H9 (cell line): ENCODE results near the gene CPE. TPM values are rescaled to one million over a fixed set of nuclear protein-coding genes. Genes with fewer than 3 reads are reported as not detected.
A peak's percentile ranks its signal among the peaks of the same experiment; 100 is the strongest.

ENCODE experiments used
- DNase-seq: peaks from one replicate; pipeline ENCODE4 v3.0.0-alpha.2; 2017
- H2AFZ ChIP-seq: one replicate; pipeline ENCODE4 v1.6.1; 2013; ENCODE audit warnings: mild to moderate bottlenecking, low read length, control low read depth, moderate library complexity
- H2AK5ac ChIP-seq: 2 replicates; pipeline ENCODE4 v1.6.1; 2013; ENCODE audit warnings: low read length, control low read depth, mixed read lengths; ENCODE audit not compliant: insufficient read length
- H2BK120ac ChIP-seq: one replicate; pipeline ENCODE4 v1.6.1; 2013; ENCODE audit warnings: low read depth, mild to moderate bottlenecking, low read length, control low read depth, inconsistent platforms; ENCODE audit not compliant: poor library complexity, severe bottlenecking
- H2BK12ac ChIP-seq: 2 replicates; pipeline ENCODE4 v1.6.1; 2013; ENCODE audit warnings: low read length, control low read depth, mixed read lengths, low read depth; ENCODE audit not compliant: insufficient read length
- H2BK15ac ChIP-seq: 2 replicates; pipeline ENCODE4 v1.6.1; 2013; ENCODE audit warnings: low read depth, low read length, control low read depth
- H2BK20ac ChIP-seq: one replicate; pipeline ENCODE4 v1.6.1; 2013; ENCODE audit warnings: low read depth, mild to moderate bottlenecking, low read length, control low read depth, inconsistent platforms; ENCODE audit not compliant: poor library complexity, severe bottlenecking
- H2BK5ac ChIP-seq: 2 replicates; pipeline ENCODE4 v1.6.1; 2013; ENCODE audit warnings: low read length, control low read depth, mixed read lengths; ENCODE audit not compliant: insufficient read length
- H3K14ac ChIP-seq: 2 replicates; pipeline ENCODE4 v1.6.1; 2013; ENCODE audit warnings: low read length, control low read depth; ENCODE audit not compliant: insufficient read depth
- H3K18ac ChIP-seq: 2 replicates; pipeline ENCODE4 v1.6.1; 2013; ENCODE audit warnings: low read depth, mild to moderate bottlenecking, mixed read lengths, low read length, control low read depth; ENCODE audit not compliant: insufficient read length
- H3K23ac ChIP-seq: 2 replicates; pipeline ENCODE4 v1.6.1; 2013; ENCODE audit warnings: low read length, control low read depth, mixed read lengths, low read depth; ENCODE audit not compliant: insufficient read length
- H3K23me2 ChIP-seq: 2 replicates; pipeline ENCODE4 v1.6.1; 2013; ENCODE audit warnings: low read depth, mild to moderate bottlenecking, mixed read lengths, low read length, control low read depth; ENCODE audit not compliant: insufficient read length, poor library complexity, severe bottlenecking
- H3K27ac ChIP-seq: 2 replicates; pipeline ENCODE4 v1.5.1; 2013; ENCODE audit warnings: low read length, control low read depth, mixed read lengths, low read depth; ENCODE audit not compliant: insufficient read length
- H3K27me3 ChIP-seq: 2 replicates; pipeline ENCODE4 v1.6.1; 2013; ENCODE audit warnings: low read length, control low read depth, inconsistent platforms; ENCODE audit not compliant: insufficient read depth
- H3K4ac ChIP-seq: 2 replicates; pipeline ENCODE4 v1.6.1; 2013; ENCODE audit warnings: low read depth, mild to moderate bottlenecking, control low read depth, inconsistent platforms, low read length, moderate library complexity
- H3K4me1 ChIP-seq: 2 replicates; pipeline ENCODE4 v1.6.1; 2013; ENCODE audit warnings: low read length, control low read depth, inconsistent platforms; ENCODE audit not compliant: insufficient read depth
- H3K4me2 ChIP-seq: 2 replicates; pipeline ENCODE4 v1.6.1; 2013; ENCODE audit warnings: low read length, control low read depth, mixed read lengths; ENCODE audit not compliant: insufficient read length, insufficient read depth
- H3K56ac ChIP-seq: 2 replicates; pipeline ENCODE4 v1.6.1; 2013; ENCODE audit warnings: low read depth, mild to moderate bottlenecking, mixed read lengths, low read length, control low read depth; ENCODE audit not compliant: insufficient read length
- H3K79me1 ChIP-seq: 2 replicates; pipeline ENCODE4 v1.6.1; 2013; ENCODE audit warnings: low read depth, mild to moderate bottlenecking, moderate library complexity, low read length, control low read depth, inconsistent platforms; ENCODE audit not compliant: insufficient read depth, poor library complexity, severe bottlenecking
- H3K79me2 ChIP-seq: 2 replicates; pipeline ENCODE4 v1.6.1; 2013; ENCODE audit warnings: low read length, control low read depth, inconsistent platforms; ENCODE audit not compliant: insufficient read depth
- H3K9ac ChIP-seq: 2 replicates; pipeline ENCODE4 v1.6.1; 2013; ENCODE audit warnings: low read length, control low read depth, mixed read lengths; ENCODE audit not compliant: insufficient read length; ENCODE audit errors: extremely low read depth
- H3K9me3 ChIP-seq: one replicate; pipeline ENCODE4 v1.6.1; 2013; ENCODE audit warnings: low read depth, low read length, inconsistent platforms; ENCODE audit not compliant: control insufficient read depth
- H3T11ph ChIP-seq: one replicate; pipeline ENCODE4 v1.6.1; 2013; ENCODE audit warnings: mild to moderate bottlenecking, low read length, control low read depth, inconsistent platforms
- H4K20me1 ChIP-seq: one replicate; pipeline ENCODE4 v1.6.1; 2013; ENCODE audit not compliant: control insufficient read depth, insufficient read length, insufficient read depth
- H4K5ac ChIP-seq: 2 replicates; pipeline ENCODE4 v1.6.1; 2013; ENCODE audit warnings: low read depth, mild to moderate bottlenecking, mixed read lengths, low read length, control low read depth; ENCODE audit not compliant: insufficient read length
- H4K8ac ChIP-seq: replicated peaks from 2 replicates; pipeline ENCODE4 v1.6.1; 2013; ENCODE audit warnings: low read length, control low read depth, mixed read lengths, low read depth; ENCODE audit not compliant: insufficient read length
- H4K91ac ChIP-seq: 2 replicates; pipeline ENCODE4 v1.6.1; 2013; ENCODE audit warnings: low read depth, mild to moderate bottlenecking, moderate library complexity, mixed read lengths, low read length, control low read depth; ENCODE audit not compliant: insufficient read length
- H3K27ac Mint-ChIP-seq, 3 experiments: 2 replicates in 2 of 3; 3 replicates in 1 of 3; pipeline ENCODE4 v1.8.0; 2020 to 2021; ENCODE audit warnings: mixed read lengths in 3 of 3, mild to moderate bottlenecking in 1 of 3, moderate library complexity in 1 of 3
- H3K27me3 Mint-ChIP-seq: 2 replicates; pipeline ENCODE4 v1.8.0; 2021; ENCODE audit warnings: low read depth, mild to moderate bottlenecking, moderate library complexity, mixed read lengths
- H3K36me3 Mint-ChIP-seq, 3 experiments: 2 replicates in 2 of 3; 3 replicates in 1 of 3; pipeline ENCODE4 v1.8.0; 2020 to 2021; ENCODE audit warnings: low read depth in 3 of 3, mixed read lengths in 3 of 3; ENCODE audit not compliant: insufficient read depth in 1 of 3
- H3K4me1 Mint-ChIP-seq, 2 experiments: 2 replicates each; pipeline ENCODE4 v1.8.0; 2020; ENCODE audit warnings: mixed read lengths in 2 of 2
- H3K4me3 Mint-ChIP-seq, 2 experiments: 2 replicates in 1 of 2; 3 replicates in 1 of 2; pipeline ENCODE4 v1.8.0; 2020 to 2021; ENCODE audit warnings: mild to moderate bottlenecking in 2 of 2, mixed read lengths in 2 of 2, moderate library complexity in 1 of 2
- H3K9me3 Mint-ChIP-seq, 2 experiments: 2 replicates in 1 of 2; 3 replicates in 1 of 2; pipeline ENCODE4 v1.8.0; 2020; ENCODE audit warnings: mild to moderate bottlenecking in 2 of 2, mixed read lengths in 2 of 2, moderate library complexity in 1 of 2
- whole genome bisulfite sequencing: extraction: QIAGEN DNeasy Blood & Tissue Kit; methylation state at CpG from one replicate; pipeline ENCODE4 v1.1.7; 2013; ENCODE audit warnings: missing lambda C conversion rate, low lambda C conversion rate, mixed read lengths; ENCODE audit not compliant: insufficient read length; ENCODE audit errors: extremely low coverage; 5-methylcytosine and 5-hydroxymethylcytosine counted together
- total RNA-seq: library from RNA; stranded (reverse); gene quantifications from 2 replicates; pipeline ENCODE4 v1.2.1, GENCODE V29; 2021
- TF ChIP-seq, protein P1 (sequence below): fragments of 200-600 bp; sonication (generic); conservative IDR thresholded peaks from 3 replicates; pipeline ENCODE4 v1.8.0; 2021; ENCODE audit warnings: antibody characterized with exemption, mild to moderate bottlenecking

The CPE gene
- total RNA-seq, 1 experiment from 2014 or later: 10.0 TPM

DNA sequence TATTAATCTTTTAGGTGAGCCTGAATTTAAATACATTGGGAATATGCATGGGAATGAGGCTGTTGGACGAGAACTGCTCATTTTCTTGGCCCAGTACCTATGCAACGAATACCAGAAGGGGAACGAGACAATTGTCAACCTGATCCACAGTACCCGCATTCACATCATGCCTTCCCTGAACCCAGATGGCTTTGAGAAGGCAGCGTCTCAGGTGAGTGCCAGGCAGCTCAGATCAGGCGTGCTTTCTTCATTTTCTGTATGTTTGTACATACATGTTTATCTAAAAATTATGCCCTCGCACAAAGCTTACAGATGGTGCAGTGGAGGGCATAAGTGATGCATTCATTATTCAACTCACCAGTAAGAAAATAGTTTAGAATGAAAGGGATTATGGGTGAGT is 85.6 kb downstream of the CPE start:
- Histone ChIP-seq H4K8ac (peak overlapping the region; percentile 84), H3K79me1 (no peaks in the 10 kb centered on the region), H4K5ac (no peak overlapping the region), H3K27ac (no peak overlapping the region), H3K4me1 (no peaks in the 10 kb centered on the region; the same call in 1 of the 2 replicates), H3K23me2 (no peaks in the 10 kb centered on the region), H2AFZ (no peak overlapping the region), H3T11ph (no peak overlapping the region), H4K91ac (no peak overlapping the region), H2BK5ac (no peak overlapping the region), H3K56ac (no peak overlapping the region), H3K79me2 (no peaks in the 10 kb centered on the region), H3K18ac (no peak overlapping the region), H3K23ac (no peak overlapping the region), H2BK15ac (no peak overlapping the region), H2BK12ac (no peak overlapping the region), H3K4me2 (no peak overlapping the region), H2AK5ac (no peak overlapping the region), H4K20me1 (no peaks in the 10 kb centered on the region), H3K27me3 (no peaks in the 10 kb centered on the region), H3K9me3 (no peaks in the 10 kb centered on the region), H3K4ac (no peak overlapping the region), H3K14ac (no peak overlapping the region), H2BK120ac (no peak overlapping the region), H3K9ac (peak overlapping the region; percentile 8), H2BK20ac (no peak overlapping the region)
- Mint-ChIP-seq H3K4me1 (0 out of 4 replicates have a peak, but pooled peaks cover 0 to 3% of the 10 kb centered on the region in 2 experiments), H3K4me3 (no peak overlapping the region), H3K27me3 (no peaks in the 10 kb centered on the region), H3K27ac (no peak overlapping the region), H3K36me3 (no peaks in the 10 kb centered on the region), H3K9me3 (no peaks in the 10 kb centered on the region)
- TF ChIP-seq, protein P1, sequence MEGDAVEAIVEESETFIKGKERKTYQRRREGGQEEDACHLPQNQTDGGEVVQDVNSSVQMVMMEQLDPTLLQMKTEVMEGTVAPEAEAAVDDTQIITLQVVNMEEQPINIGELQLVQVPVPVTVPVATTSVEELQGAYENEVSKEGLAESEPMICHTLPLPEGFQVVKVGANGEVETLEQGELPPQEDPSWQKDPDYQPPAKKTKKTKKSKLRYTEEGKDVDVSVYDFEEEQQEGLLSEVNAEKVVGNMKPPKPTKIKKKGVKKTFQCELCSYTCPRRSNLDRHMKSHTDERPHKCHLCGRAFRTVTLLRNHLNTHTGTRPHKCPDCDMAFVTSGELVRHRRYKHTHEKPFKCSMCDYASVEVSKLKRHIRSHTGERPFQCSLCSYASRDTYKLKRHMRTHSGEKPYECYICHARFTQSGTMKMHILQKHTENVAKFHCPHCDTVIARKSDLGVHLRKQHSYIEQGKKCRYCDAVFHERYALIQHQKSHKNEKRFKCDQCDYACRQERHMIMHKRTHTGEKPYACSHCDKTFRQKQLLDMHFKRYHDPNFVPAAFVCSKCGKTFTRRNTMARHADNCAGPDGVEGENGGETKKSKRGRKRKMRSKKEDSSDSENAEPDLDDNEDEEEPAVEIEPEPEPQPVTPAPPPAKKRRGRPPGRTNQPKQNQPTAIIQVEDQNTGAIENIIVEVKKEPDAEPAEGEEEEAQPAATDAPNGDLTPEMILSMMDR: no peak
- no peak for DNase-seq
- WGBS: no CpG with 5 or more reads among the region's 7 CpGs
